Gastrocnemius medialis (tissue), 4 donors: ENCODE measurements around the gene NRCAM.

Experiments
- CTCF ChIP-seq, 5 experiments: fragments of 450-650 bp in 3 of 5; fragments of 200-600 bp in 2 of 5; sonication (generic) in 2 of 5; IDR thresholded peaks in 4 of 5; conservative IDR thresholded peaks in 1 of 5; 1 replicate in 4 of 5; 2 replicates in 1 of 5; pipeline ENCODE4 v1.5.1; 2016 to 2019; ENCODE audit warnings: antibody characterized with exemption in 5 of 5, mild to moderate bottlenecking in 3 of 5, moderate library complexity in 3 of 5
- POLR2A ChIP-seq, 2 donors: fragments of 450-650 bp; IDR thresholded peaks; one replicate each; pipeline ENCODE4 v1.6.1; 2017; ENCODE audit warnings: antibody characterized with exemption in 2 of 2, mild to moderate bottlenecking in 2 of 2, moderate library complexity in 2 of 2

GRCh38 chr7:108498481-108498880 lies 42.2 kb upstream of the NRCAM start:
- TF ChIP-seq POLR2A (IDR thresholded peaks at IDR 0.05) = no peak
- no peak for TF ChIP-seq CTCF (IDR thresholded peaks at IDR 0.05 in 4 of 5, conservative IDR thresholded peaks at IDR 0.05 in 1 of 5)
